ENCODE data around the gene FAAP100. TPM values are rescaled to one million over a fixed set of nuclear protein-coding genes. Genes with fewer than 3 reads are reported as not detected.
"Not testable (repeated sequence)": the region's sequence is repeated elsewhere in the genome, so short reads cannot be mapped to it uniquely, and the experiment has no call there.

Gene FAAP100
- total and polyA plus RNA-seq, 3 donors from 2014 or later: 17.6 to 45.8 (median 42.6) TPM

- Histone ChIP-seq H3K36me3 (ENCODE audit: low read depth, missing control alignments) (no peaks in the 10 kb centered on the region), H3K9me3 (no peaks in the 10 kb centered on the region), H3K27ac (no peak overlapping the region), H3K4me3 (no peak overlapping the region), H3K4me1 (no peaks in the 10 kb centered on the region), H3K27me3 (no peaks in the 10 kb centered on the region)
- 86 to 92% methylated on average over 14 of the region's 14 CpGs for WGBS, 2 donors
- intact Hi-C loops (cut with DNase I; ENCODE audit: low total_unique reads): no loop called here
- no peak for DNase-seq
- TF ChIP-seq POLR2A (IDR thresholded peaks at IDR 0.05) (no peak), CTCF (IDR thresholded peaks at IDR 0.05) (no peak)
These were observed 39.8 kb upstream of the FAAP100 start for GRCh38 chr17:81591971-81592370.

GRCh38 chr17:81590121-81590520, 38.0 kb upstream of the FAAP100 start:
- WGBS, 2 donors: 86 to 90% methylated on average over 6 to 8 of the region's 8 CpGs
- Histone ChIP-seq H3K27me3 (no peaks in the 10 kb centered on the region), H3K9me3 (no peaks in the 10 kb centered on the region), H3K4me1 (no peaks in the 10 kb centered on the region), H3K4me3 (no peak overlapping the region), H3K36me3 (ENCODE audit: low read depth, missing control alignments) (no peaks in the 10 kb centered on the region), H3K27ac (no peak overlapping the region)
- no peak for TF ChIP-seq POLR2A (IDR thresholded peaks at IDR 0.05)
- no peak for TF ChIP-seq CTCF (IDR thresholded peaks at IDR 0.05)
- intact Hi-C loops (cut with DNase I; ENCODE audit: low total_unique reads): no loop called here
- DNase-seq: no peak

GRCh38 chr17:81589612-81590011, 37.5 kb upstream of the FAAP100 start:
- Histone ChIP-seq H3K36me3 (ENCODE audit: low read depth, missing control alignments) (no peaks in the 10 kb centered on the region), H3K4me3 (no peak overlapping the region), H3K4me1 (no peaks in the 10 kb centered on the region), H3K9me3 (no peaks in the 10 kb centered on the region), H3K27ac (no peak overlapping the region), H3K27me3 (no peaks in the 10 kb centered on the region)
- intact Hi-C loops (cut with DNase I; ENCODE audit: low total_unique reads): no loop called here
- DNase-seq: no peak
- TF ChIP-seq CTCF (IDR thresholded peaks at IDR 0.05): no peak
- TF ChIP-seq POLR2A (IDR thresholded peaks at IDR 0.05): no peak
- WGBS, 2 donors: 93 to 94% methylated on average over 5 of the region's 5 CpGs

GRCh38 chr17:81586096-81586495, 33.9 kb upstream of the FAAP100 start:
- no peak overlapping the region for H3K4me3 ChIP-seq
- no peak for DNase-seq
- no peaks in the 10 kb centered on the region for H3K4me1 ChIP-seq
- H3K9me3 ChIP-seq: no peaks in the 10 kb centered on the region
- H3K27me3 ChIP-seq: no peaks in the 10 kb centered on the region
- intact Hi-C loops (cut with DNase I; ENCODE audit: low total_unique reads): no loop called here
- no peaks in the 10 kb centered on the region for H3K36me3 ChIP-seq (ENCODE audit: low read depth, missing control alignments)
- TF ChIP-seq POLR2A (IDR thresholded peaks at IDR 0.05): no peak
- no peak for TF ChIP-seq CTCF (IDR thresholded peaks at IDR 0.05)
- no peak overlapping the region for H3K27ac ChIP-seq
- WGBS, 2 donors: 88 to 89% methylated on average over 4 of the region's 4 CpGs

- H3K36me3 ChIP-seq (ENCODE audit: low read depth, missing control alignments); DNase-seq; H3K27me3 ChIP-seq; H3K27ac ChIP-seq; H3K4me1 ChIP-seq; intact Hi-C loops (cut with DNase I; ENCODE audit: low total_unique reads); H3K4me3 ChIP-seq; H3K9me3 ChIP-seq: not testable (repeated sequence)
- 93% methylated on average over 14 of the region's 14 CpGs for WGBS, 2 donors
These were observed 32.6 kb upstream of the FAAP100 start for GRCh38 chr17:81584771-81585170.
